HG03469 (cell line): Measurements from ENCODE around the gene TUG1.

Experiments
- ATAC-seq: cut with Tn5 transposase; IDR thresholded peaks from one replicate; pipeline ENCODE4 v1.9.1; 2021; ENCODE audit warnings: mild to moderate bottlenecking, moderate library complexity, moderate number of reproducible peaks; ENCODE audit not compliant: unreplicated experiment

Gene TUG1

GRCh38 chr22:30947173-30947815 is 21.8 kb upstream of the TUG1 start:
- ATAC-seq = no peak

- ATAC-seq = no peak
Measured at GRCh38 chr22:30947816-30948454, 21.1 kb upstream of the TUG1 start.

DNA sequence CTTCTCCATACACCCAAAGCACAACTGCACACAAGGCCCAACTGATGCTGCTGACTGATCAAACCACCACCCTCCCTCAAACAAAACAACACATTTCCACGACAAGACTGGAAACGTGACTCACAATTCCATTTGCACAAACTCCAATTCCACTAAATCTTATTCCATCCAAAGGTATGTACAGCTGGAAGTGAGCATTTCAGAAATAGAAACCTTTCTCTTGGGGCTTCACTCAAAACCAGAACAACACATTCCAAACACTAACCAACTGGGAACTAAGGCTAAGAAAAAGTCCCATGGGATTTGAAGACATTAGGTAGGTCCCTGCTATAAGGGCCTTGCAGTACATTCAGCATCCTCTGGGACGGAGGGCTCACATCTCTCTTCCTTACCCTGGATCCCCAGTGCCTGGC is 20.1 kb upstream of the TUG1 start:
- ATAC-seq = no peak

DNA sequence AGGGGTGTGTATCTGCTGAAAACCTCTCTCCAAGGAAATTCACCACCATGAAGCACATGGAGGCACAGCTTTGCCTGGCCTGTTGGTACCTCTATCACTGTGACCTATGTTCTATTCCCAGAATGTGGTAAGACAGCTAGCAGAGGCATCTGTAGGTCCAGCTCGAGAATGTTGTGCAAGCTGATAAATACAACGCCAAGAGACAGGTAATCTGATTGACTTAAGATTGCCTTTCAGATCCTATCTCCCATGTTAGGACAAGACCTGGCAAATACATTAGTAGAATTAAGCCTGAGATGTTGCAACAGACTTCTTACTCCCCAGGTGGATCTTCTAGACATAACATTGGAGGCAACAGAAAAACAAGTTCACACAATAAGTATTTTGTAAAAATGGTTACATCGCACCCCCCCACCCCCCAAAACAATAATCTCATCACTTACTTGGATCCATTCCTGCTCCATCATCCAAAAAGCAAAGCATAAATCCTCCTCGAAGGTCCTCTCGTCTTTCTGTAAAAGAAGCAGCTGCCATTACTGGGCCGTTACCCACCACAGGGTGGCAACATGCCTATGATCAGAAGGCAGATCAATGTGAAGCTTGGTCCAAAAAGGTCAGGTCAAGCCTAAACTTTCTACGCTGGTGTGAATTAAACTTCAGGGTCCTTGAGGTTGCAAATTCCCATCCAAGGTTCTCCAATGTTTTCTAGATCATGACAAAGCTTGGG is 19.0 kb upstream of the TUG1 start:
- no peak for ATAC-seq

DNA sequence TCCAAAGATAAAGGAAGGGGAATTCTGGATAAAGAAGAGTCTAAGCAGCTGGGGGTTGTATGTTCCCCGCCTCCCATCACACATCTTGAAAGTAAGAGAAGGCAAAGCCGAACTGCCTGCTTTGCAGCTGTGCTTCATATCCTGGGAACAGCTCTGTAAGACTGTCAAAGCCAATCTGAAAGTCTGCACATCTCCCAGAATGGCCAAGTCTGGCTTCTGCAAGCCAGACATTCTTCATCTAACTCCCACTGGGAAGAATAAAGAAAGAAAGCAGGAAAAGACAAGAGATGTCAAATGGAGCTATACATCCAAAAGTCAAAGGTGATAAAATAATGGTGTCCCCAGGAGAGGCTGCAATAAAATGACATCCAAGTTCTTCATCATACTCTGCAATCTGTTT is 15.9 kb upstream of the TUG1 start:
- ATAC-seq = no peak

DNA sequence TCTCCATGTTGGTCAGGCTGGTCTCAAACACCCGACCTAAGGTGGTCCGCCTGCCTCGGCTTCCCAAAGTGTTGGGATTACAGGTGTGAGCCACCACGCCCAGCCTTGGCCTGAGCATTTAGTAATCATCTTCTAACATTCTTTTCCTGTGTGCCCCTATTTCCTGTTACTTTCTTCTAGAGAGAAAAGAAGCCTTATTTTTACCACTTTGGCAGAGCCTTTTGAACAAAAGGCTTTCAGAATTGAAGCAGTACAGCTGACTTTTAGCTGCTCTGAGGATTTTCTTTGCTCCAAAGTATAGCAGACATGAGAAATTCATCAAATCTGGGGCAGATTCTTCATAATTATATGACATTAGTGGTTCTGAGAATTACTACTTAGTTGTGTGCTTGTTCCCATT is 13.9 kb upstream of the TUG1 start:
- no peak for ATAC-seq

DNA sequence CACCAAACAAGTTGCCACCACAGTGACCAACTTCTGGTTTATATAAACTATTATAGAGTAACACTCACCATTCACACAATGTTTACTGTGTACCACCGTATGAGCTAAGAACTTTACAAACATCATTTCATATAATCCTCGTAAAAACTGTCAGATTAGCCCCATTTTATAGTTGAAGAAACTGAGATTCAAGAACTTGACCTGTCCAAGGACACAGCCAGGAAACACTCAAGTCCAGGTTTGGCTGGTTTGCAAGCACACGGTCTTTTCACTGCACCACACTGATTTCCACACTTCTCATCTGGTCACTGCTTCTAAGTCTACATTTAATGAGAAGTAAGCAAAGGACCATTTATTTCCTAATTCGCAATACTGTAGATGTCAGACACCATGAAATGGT is 4.2 kb upstream of the TUG1 start:
- ATAC-seq = no peak

DNA sequence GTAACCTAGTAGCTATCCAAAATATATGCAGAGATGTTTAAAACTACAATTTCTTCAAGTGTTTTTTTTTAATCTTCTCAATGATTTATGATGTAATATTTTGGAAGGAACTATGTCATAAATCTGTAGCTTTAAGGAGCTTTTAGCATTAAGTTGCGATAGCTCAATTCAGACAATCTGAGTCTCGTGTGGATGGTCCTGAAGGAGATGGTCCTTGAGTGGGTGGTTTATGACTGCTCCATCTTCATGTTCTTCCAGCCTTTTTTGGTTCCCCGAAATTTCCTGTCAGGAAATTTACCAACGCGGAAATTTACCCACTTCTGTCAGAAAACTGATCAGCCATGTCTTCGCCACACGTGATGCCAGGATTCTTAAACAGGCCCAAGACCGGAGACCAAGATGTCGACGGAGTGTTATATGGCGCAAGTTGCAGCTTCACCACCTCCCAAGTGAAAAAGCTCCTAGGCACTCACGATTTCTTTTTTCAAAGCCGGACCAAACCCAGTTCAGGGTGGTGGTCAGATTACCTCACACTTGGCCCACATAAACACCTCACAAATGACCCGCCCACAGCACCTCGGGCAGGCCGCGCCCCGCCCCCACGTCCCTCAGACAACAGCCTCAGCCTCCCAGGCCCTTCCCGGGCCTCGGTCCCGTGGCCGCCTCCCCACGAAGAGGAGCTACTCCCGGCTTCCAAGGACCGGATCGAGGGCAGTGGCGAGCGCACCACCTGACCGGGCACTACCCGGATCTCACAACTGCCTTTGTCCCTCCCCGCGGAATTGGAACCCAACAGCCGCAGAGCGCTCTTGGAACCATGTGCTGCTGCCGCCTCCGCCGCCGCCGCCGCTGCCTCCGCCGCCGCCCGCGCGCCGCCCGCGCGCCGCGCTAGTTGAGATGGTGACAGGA is 796 bp upstream of the TUG1 start, which contains the start of gene MORC2:
Gene MORC2, minus strand, starts transcription at position 760 of the 909 bp plus-strand sequence. CDS start 885 bp downstream, outside the sequence.
- no peak for ATAC-seq

DNA sequence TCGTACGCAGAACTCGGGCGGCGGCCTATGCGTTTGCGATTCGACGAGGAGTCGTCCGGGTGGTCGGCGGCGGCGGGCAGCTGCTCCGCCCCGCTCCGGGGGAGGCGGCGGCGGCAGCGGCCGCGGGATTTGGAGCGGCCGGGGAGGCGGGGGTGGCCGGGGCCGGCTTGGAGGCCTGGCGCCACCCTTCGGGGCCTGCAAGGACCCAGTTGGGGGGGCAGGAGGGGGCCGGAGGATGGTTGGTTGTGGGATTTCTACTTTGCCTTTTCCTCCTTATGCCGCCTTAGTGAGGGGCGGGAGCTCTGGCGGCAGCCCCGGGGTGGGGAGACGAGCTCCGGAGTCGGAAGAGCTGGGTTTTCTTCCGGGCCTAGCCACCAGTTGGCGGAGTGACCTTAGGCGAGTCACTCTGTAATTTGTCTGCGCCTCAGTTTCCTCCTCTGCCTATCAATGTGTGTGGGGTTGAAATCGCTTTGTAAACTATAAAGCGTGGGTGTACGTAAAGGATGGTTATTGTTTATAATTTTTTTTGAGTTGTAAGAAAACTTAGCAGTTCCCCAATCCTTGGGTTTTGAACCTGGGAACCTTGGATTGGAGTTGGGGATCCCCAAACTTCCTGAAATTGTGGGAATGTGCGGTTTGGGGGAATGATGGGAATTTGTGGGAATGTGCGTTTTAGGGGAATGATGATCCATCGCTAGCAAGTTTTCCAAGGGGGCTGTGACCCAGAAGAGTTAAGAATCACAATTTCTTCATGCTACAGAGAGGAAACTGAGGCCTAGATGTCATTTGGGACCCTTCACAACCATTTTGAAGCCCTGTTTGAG is 679 bp downstream of the TUG1 start:
- ATAC-seq = peak; percentile 27

DNA sequence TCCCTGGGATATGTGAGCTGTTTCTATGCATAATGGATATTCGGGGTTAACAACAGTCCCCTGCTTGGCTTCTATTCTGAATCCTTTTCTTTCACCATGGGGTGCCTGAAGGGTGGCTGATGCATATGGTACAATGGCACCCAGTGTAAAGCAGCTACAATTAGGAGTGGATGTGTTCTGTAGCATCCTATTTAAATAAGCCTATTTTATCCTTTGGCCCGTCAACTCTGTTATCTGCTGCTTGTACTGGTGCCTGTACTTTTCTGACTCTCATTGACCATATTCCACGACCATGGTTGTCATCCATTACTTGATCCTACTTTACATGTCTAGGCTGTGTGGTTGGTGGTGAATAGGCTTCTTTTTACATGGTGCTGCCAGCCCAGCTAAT is 1.3 kb downstream of the TUG1 start:
- no peak for ATAC-seq

GRCh38 chr22:30978304-30978962 is 9.4 kb downstream of the TUG1 start:
- no peak for ATAC-seq

- no peak for ATAC-seq
Measured at GRCh38 chr22:30979932-30980331, 10.9 kb downstream of the TUG1 start.

- ATAC-seq = no peak
Measured at GRCh38 chr22:30982512-30982911, 13.4 kb downstream of the TUG1 start.

DNA sequence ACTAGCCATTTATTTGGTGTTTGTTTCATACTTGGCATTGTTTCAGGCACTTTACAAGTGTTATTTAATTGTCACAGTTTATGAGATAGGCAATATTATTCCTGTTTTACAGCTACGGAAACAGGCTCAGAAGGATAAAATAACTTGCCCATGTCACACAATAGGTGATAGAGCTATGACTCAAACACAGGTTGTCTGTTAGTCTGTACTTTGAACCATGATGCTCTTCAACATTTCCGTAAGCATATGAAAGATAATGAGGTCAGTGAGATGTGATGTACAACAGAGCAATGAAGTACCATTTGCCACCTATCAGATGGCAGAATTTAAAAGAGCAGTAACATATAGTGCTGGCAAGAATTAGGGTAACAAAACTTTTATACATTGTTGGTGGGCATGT is 15.3 kb downstream of the TUG1 start:
- no peak for ATAC-seq

- ATAC-seq = no peak
Measured at GRCh38 chr22:30985561-30986208, 16.6 kb downstream of the TUG1 start.

DNA sequence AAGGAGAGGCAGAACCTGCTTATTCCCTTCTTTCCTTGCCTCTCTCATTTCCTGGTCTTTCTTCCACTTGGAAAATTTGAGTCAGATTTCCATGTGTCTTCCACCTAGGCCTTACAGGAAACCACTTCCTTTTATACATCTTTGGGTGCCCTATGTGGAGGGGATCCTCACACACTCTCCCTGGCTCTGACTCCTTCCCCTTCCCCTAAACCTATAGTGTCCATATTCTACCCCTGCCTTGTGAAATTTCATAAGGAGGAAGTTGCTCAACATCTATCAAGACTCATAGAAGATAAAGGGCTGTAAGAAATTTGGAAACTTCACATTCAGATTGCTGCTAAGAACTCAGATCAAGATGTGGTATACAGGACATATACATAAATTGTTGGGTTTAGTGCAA is 20.4 kb downstream of the TUG1 start:
- no peak for ATAC-seq

DNA sequence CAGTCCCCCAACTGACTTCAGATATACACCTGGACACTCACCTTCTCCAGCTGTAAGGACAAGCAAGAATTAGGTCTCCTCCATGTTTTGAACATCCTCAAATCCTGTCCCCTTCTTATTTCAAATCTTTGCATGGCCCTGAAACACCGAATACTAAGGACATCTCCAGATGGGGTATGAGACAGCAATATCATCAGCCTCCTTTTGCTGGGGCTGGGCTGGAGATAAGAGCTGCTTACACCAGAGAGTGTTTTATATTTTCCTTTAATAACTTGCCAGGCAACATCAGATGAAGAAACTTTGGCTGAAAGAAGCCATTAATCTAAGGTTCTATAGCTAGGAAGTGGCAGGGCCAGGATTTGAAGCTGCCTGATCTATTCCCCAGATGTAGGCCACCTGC is 21.6 kb downstream of the TUG1 start:
- no peak for ATAC-seq

GRCh38 chr22:30992565-30992964 is 23.5 kb downstream of the TUG1 start:
- no peak for ATAC-seq

GRCh38 chr22:30994960-30995359 is 25.9 kb downstream of the TUG1 start:
- no peak for ATAC-seq
